NCI-H345 (cell line): ENCODE results near the gene LASP1.

Experiments
- DNase-seq: peaks from one replicate; lab custom pipeline; 2025; lab: John Stamatoyannopoulos, UW

LASP1 gene

DNA sequence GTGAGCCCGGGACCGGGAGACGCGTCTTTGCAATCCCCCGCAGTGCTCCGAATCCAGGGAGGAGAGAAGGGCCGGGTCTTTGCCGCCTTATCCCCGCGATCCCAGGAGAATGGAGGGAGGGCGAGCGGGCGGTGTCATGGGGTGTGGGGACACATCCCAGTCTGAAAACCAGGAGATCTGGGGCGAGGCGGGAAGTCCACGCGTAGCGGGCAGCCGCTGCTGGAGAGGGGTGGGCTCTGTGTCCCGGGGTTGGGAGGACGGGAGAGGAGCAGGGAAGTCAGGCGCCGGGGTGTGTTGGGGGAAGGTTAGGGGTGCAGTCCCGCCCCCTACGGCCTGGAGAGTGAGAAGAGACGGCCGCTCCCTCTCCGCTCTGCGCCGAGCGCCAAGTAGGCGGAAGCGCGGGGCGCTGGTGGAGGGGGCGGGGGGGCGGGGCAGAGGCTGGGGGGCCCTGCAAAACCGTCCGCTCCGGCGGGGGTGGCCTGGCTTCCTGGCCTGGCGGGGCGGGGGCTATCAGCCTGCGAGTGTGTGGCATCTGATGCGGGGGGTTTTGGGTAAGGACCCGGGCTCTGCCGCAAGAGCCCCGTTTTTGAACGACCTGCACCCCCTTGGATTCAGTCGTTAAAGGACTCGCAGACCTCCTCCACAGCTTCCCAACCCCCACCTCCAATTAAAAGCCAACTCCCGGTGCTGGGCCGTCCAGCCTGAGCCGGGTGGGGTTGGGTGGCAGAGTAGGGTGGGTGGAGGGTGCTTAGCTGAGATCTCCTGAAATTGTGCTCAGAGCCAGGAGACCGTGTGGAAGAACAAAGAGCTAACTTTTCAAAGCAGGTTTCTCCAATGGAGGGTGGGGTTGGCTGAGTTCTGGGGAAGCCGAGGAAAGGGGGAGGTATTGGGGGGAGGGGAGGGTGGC, 654 bp downstream of the LASP1 start:
- DNase-seq: peak; percentile 60

GRCh38 chr17:38871247-38872015, 1.6 kb downstream of the LASP1 start:
- DNase-seq: no peak

DNA sequence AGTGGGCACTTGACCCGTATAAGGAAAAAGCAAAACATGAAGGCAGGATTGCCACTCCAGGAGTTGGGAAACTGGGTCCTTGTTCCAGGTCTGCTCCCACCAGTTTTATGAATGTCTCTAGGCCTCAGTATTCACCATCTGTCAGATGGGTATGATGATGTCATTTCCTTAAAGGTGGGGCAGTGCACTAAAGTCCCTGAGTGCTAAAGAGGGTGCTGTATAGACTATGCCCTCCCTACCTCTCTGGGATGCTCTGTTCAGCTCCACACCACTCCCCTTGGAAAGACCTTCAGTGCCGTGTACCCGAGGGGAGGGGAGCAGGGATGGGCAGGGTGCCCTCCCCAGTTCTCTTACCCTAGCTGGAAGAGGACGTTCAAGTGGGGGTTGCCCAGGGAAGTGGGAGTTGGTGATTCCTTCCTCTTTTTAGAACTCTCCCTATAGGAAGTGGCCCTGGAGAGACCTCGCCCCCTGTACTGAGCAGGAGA, 2.2 kb downstream of the LASP1 start:
- no peak for DNase-seq

DNA sequence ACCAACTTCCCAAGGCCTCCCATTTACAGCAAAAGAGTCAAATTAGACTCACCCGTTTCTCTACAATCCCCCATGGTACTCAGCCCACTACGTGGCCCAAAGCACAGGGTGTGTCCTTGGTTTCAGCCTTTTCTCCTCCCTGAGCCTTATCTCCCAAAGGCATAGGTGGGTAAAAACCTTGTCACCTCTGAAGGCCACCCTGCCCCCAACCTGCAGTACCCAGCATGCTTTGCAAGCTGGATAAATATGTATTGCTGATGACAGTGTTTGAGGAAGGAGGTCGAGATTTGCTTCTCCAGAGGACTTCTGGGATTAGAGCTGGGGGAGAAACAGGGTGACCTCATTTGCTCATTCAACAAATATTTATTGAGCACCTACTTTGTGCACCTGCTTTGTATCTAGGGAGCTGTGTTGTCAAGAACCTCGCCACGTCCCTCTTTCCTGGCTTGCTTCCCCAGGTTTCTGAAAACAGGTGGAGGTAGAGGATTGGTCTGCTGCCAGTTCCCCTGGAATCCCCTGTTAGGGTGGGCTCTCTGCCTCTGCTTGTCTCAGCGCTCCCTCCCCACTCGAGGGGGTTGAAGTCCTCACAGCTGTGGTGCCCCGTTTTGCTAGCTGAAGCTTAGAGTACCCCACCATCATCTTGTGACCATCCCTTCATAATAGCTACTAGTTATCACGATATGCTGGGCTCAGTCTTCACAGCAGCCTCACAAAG, 3.0 kb downstream of the LASP1 start:
- DNase-seq: no peak

GRCh38 chr17:38873640-38874380, 4.0 kb downstream of the LASP1 start:
- no peak for DNase-seq

- DNase-seq: no peak
Observed at GRCh38 chr17:38874505-38875400, 4.9 kb downstream of the LASP1 start.

DNA sequence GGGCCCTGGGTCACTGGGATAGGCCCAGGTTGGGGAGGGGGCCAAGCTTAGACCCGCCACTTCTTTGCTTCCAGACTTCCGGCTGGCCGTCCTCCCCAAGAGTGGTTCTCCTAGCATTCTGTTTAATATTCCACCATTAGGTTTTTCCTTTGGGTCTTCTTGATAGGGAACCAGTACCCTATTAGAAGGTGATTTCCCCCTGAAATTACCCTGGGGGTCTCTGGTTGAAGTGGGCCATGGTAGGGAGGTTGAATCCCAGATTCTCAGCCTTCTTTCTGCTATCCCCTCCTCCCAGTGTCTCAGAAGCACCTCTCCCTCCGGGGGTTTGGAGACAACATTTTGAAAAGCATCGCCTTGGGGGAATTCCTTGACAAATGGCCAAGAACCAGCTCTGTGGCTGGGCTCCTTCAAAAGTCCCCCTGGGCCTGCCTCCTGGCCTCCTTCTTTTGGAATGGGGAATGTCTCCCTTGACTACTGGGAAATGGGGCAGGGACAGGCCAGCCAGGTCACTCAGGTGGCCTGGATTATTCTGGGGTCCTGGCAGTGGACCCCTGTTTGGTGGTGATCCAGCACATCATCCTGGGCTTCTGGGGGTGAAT, 5.7 kb downstream of the LASP1 start:
- DNase-seq: no peak

- DNase-seq: no peak
Observed at GRCh38 chr17:38877130-38877851, 7.4 kb downstream of the LASP1 start.

GRCh38 chr17:38879878-38880665, 10.2 kb downstream of the LASP1 start:
- DNase-seq: no peak

DNA sequence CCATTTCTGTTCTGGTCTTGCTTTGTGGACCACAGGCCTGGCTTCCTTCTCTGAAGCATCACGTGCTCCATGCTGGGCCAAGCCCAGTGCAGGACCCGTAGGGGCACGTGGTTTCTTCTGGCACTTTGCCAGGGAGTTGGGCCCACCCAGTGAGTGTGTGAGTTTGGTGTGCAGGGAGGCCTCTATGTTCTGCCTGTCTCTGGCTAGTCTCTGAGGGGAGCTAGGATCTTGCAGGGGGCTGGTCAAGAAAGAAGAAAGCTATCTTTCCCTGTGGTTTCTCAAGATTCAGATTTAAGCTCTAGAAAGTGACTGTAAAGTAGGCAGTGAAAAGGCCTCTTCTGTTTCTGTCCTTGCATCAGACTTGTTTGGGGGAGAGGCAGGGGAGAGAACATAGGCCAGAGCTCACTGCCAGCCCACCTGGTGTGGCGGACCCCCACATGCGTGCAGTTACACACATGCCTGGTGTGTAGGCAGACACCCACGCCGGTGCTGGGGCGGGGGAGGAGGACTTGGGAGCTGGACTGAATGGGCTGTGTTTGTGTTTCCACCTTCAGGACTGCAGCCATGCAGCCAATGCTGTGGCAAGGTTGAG, 11.8 kb downstream of the LASP1 start:
- peak; percentile 18 for DNase-seq

DNA sequence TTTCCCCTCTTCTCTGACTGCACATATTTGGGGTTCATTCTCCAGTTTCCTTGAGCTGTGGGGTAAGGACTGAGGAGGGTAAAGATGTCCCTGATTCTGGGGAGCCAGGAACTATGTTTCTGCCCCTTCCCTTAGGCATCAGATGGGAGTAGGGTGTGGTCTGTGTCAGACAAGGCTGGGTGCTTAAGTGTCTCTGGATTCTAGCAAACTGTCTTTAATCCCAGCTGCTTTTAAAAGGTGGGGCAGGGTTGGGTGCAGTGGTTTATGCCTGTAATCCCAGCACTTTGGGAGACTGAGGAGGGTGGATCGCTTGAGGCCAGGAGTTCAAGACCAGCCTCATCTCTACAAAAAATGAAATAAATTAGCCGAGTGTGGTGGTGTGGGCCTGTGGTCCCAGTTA, 13.0 kb downstream of the LASP1 start:
- DNase-seq: no peak

GRCh38 chr17:38883592-38884526, 14.0 kb downstream of the LASP1 start:
- DNase-seq: no peak

DNA sequence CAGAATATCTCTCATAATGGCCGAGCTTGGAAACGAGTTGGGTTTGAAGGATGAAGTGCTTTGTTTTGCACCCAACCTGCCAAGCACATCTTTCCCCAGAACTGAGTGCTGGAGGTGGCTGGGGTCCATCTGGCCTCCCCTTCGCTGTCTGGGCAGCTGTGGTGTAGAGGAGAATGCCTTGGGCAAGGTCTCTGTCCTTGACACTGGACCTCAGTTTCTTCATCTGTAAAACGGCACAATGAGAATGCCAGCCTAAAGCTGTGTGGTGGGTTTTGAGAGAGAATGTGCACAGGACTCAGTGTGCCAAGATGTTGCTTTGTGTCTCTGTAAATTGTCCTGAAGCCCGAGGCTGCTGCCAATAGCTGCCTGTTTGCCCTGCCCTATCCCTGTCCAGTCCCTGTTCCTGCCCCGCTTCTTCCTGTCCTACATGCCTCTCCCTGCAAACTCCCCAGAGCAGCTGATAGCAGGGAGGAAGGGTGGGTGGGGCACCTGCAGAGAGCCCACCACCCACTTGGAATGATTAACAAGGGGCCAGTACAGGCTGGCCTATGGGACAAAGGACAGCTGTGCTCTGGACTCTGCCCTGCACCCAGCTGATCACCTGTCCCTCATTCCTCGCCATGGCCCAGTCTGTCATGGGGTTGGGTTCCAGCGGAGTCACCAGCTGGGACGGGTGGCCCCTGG, 15.3 kb downstream of the LASP1 start:
- no peak for DNase-seq

- DNase-seq: no peak
Observed at GRCh38 chr17:38885728-38886642, 16.1 kb downstream of the LASP1 start.

DNA sequence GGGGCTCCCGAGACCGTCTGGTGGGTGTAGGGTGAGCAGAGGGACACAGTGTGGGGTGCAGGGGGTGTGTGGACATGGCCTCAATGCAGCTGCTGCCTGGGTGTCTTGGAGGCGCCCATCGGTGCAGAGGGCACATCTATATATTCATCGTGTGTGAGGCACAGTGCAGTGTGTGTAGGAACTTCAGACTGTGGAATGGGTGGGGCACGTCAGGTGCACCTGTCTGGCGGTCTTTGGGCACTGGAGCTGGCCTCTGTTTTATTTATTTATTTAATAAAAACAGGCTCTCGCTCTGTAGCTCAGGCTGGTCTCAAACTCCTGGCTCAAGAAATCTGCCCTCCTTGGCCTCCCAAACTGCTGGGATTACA, 16.8 kb downstream of the LASP1 start:
- no peak for DNase-seq

DNA sequence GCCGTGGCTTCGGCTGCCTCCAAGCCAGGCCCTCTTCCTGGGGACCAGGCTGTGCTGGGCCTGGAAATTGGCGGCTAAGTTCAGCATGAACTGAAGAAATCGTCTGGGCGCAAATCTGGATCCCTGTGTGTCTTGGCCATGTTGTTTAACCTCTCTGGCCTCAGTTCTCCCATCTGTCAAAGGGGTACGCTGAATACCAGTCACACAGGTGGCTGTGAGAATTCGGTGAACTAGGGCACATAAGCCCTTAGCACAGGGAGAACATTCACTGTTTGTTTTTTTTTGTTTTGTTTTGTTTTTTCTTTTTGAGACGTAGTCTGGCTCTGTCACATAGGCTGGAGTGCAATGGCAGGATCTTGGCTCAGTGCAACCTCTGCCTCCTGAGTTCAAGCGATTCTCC, 19.0 kb downstream of the LASP1 start:
- no peak for DNase-seq
